NCI-H1092 treated with DMSO at 0.1 percent for 48 hours (cell line): ENCODE data around the gene FTO.

Source experiments
- DNase-seq: peaks from one replicate; lab custom pipeline; 2025; lab: John Stamatoyannopoulos, UW

The FTO gene

DNA sequence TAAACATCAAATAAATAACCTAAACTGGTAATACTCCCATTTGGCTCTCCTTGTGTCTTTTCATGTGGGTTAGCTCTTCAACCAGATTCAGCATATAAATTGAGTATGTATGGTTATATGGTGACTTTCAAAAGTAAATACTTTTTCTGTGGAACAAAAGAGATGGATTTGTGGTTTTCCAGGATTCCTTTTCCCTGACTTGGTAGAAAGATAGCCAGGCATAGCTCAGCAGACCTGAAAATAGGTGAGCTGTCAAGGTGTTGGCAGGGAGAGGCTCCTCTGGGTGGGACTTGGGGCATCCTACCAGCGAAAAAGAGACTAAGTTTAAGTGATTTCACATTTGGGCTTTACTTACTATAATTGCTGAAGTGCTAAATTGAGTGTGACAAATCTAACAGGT is 80.3 kb downstream of the FTO start:
- no peak for DNase-seq

DNA sequence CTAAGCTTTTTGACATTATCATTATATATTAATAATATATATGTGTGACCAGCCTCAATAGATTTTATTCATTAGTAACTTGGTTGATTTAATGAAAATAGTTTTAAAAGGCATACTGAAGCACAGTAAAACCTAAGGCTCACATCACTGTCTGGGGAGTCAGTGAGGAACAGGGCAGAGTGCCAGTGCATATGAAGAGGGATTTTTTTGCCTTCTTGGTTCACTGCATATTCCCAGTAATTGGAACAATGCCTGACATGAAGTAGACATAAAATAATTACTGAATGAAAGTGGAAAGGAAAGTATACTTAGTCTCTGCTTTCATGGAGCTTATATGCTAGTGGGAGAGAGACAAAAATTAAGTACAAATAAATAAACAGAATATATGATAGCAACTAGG is 81.1 kb downstream of the FTO start:
- DNase-seq, result peak; percentile 57

DNA sequence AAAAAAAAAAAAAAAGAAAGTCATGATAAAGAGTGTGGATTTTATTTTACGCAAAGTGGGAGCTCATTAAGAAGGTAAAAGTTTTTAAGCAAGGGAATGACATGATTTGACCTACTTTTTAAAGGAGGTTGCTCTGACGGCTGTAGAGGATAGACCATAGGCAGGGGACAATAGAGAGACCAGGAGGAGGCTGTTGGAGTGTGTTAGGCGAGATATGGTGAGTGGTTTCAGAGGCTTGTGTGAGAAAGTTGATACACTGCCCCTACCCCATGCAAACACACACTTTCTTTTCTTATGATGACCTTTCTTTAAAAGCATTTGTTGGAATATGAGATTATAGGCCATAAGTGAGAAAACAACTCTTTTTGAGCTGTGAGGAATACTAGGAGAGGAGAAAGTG is 82.0 kb downstream of the FTO start:
- DNase-seq, result no peak

DNA sequence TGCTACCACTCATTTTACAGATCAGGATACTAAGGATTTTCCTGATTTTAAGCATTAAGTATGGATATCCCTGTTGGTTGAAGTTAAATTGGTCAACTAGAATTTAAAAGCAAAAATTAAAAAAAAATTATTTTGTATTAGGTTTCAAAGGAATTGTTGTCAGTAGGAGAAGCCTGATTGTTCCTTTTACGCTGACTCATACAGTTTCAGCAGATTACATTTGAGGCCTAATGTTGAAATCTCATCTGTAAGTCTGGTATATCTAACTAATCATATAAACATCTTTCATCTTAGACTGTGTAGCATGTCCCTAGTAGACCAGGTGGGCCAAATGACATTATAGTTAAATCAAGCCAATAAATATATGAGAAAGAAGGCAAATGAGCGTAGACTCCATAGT is 83.5 kb downstream of the FTO start:
- no peak for DNase-seq

DNA sequence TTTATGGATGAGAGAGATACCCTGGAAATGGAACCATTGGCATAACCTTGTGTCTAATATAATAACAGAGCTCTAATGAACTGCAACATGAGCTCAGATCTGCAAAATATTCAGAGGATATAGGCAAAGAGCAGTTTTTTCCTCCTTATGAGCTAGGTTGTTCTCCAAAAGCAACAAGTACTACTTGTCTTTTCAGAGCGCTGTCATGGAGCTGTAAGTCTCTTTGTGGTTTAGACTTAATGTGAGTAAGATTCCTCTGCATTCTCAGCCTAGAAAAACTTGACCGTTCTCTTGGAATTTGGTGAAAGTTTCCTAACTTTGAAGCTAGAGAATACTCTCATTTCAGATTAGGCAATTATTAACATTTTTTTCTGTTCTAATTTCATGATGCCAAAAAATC is 85.2 kb downstream of the FTO start:
- no peak for DNase-seq

DNA sequence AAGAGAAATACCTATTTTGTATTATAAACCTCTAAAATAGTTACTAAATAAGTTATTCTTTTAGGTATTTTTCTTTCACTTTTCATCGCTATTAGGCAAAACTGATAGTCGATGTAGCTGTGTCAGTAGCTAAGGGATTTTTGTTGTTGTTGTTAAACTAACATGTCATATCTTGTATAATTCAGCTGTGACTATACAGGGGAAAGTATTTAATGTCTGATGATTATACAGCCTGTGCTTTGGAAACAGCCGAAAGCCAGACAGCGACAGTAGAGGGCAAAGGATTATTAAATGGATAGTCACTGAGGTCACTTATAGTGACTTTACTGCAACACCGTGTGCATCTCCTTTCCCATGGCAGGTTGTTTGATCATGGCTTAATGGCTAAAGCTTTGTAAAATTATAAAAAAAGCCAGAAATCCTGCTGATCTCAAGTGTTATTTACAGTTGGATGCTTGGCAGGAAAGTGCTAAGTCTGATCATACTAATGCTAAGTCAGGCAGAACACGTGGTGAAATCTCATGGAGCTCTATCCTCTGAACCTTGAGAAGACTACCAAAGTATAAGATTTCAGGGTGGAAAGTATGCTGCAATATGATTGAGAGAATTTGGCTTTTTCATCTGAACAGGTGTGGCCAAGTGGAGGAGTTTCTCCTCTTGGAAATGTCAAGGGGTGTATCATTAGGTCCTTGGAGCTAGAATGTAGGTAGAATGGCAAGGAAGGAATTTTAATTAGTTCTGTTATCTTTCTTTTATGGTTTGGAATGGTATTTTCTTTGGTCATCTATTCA is 88.4 kb downstream of the FTO start:
- DNase-seq, result no peak

DNA sequence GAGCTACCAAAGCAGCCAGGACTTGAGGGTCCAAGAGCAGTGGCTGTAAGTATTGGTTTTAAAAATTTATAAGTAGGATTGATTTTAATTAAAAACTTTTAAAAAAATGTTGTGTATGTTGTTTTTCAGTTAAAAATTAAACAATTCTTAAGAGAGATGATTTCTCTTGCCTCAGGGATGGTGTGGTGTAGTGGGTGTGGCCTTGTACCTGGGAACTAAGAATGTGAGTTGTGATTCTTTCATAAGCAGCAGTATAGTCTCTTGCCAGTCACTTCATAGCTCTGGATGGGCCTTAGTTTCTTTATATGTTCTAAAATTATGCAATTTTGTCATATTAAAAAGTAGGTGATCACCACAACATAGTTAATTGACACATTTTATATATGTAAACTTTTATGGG is 99.5 kb downstream of the FTO start:
- DNase-seq, result no peak

DNA sequence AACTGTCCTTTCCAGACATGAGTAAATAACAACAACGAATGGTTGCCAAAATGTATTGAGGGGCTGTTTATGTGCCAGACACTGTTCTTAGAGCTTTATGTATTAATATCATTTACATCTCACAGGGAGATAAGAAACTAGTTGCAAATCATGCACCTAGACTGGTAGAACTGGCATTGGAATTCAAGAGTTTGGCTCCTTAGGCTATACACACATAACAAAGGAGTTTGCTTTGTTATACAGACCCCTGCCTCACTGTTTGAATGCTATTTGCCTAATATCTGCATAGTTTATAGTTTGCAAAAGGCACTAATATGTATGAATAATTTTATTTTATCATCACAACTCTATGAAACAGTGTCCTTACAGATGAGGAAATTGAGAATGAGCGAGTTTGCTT is 100.0 kb downstream of the FTO start:
- no peak for DNase-seq

DNA sequence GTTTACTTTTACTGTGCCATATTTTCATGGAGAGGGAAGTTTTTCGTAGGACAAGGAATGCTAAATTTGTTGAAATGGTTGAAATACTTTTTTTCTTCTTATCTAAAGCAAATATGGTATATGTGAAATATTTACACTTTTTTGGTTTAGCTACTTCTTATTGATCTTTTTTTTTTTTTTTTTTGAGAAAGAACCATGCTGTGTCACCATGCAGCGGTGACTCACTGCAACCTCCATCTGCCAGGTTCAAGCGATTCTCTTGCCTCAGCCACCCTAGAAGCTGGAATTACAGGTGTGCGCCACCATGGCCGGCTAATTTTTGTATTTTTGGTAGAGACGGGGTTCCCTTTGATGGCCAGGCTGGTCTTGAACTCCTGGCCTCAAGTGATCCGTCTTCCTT is 100.5 kb downstream of the FTO start:
- DNase-seq, result no peak

DNA sequence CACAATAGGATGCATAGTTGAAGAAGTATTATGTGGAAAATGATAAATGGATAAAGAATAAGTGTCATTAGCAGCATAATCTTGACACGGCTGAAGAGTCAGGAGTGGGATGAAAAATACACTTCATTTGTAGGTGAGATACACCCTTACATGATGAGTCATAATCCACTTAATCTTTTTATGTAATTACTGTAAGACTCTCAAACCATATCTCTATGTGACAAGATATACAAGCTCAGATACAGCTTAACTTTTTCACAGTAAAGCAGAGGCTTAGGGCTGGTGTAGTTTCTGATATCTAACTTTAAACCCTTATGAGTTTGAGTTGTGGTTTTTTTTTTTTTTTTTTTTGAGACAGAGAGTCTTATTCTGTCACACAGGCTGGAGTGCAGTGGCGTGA is 101.2 kb downstream of the FTO start:
- no peak for DNase-seq

DNA sequence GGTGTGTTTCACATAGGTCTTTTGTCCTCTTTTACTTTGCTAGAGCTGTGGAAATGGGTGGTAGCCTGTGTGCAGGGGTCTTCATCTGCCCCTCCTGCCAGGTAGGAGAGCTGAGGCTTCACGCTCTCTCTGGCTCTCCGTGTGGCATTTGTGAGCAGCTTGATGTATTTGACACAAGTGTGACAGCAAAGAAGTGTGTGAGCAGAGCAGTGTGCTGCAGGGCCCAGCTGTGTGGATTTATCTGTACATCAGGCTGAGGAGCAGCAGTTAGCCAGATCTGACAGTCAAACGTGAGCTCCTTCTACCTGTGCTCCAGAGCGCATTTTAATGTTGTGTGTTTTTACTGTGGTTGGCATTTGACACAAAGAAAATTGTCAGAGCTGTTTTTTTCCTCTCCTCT is 101.8 kb downstream of the FTO start:
- no peak for DNase-seq

DNA sequence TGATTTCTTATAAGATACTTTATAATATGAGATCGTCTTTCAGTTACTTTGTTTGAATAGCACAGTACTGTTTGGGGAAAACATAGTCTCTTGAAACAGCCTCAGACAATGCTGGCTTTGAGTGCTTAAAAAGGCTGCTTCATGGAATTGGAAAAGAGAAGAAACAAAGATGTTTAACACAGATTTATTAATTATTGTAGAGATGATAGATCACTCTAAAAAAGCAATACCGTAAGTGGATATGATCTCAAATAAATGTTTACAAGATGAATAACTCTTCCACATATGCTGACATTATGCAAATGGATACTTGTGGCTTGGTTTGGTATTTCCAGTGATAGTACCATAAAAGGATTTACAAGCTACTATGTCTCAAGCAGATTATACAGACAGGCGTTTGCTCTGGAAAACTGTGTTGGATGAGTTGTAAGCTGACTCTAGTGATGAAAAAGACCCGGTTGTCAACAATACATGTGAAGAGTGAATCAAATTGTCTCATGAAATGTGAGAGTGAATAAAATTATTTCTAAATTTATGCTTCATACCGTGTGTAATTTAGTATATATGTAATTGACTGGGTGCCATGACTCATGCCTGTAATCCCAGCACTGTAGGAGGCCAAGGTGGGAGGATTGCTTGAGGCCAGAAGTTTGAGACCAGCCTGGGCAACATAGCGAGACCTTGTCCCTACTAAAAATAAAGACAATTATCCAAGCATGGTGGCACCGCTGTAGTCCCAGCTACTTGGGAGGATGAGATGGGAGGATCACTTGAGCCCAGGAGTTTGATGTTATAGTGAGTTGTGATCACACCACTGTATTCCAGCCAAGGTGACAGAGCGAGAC is 105.4 kb downstream of the FTO start:
- no peak for DNase-seq

DNA sequence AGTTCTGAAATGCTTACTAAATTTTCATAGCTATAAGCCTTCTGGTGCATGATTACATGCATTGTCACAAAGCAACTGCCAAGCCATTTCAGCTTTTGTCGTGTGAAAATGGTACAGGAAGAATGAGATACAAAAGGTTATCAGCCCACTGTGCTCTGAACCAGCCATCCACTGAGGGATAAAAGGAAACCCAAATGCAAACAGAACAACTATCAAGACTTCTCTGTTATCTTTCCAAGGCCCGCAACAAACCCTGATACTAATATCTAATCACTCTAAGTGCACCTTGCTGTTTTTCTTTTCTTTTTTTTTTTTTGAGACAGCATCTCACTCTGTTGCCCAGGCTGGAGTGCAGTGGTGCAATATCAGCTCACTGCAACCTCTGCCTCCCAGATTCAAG is 109.0 kb downstream of the FTO start:
- DNase-seq, result no peak

DNA sequence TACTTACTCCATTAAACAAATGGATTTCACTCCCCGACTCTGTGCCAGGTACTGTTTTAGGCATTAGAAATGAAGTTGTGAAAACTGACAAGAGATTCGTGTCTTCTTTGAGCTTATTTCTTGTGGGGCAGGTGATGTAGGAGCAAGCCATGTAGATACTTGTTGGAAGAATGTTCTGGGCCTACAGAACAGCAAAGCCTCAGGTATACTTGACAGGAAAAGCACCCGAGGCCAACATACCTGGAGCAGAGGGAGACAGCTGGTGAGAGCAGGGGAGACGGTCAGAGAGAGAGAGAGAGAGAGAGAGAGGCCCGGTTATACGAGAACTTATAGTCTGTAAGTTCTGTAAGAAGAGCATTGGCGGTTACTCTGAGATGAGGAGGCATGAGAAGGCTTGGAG is 110.8 kb downstream of the FTO start:
- no peak for DNase-seq

DNA sequence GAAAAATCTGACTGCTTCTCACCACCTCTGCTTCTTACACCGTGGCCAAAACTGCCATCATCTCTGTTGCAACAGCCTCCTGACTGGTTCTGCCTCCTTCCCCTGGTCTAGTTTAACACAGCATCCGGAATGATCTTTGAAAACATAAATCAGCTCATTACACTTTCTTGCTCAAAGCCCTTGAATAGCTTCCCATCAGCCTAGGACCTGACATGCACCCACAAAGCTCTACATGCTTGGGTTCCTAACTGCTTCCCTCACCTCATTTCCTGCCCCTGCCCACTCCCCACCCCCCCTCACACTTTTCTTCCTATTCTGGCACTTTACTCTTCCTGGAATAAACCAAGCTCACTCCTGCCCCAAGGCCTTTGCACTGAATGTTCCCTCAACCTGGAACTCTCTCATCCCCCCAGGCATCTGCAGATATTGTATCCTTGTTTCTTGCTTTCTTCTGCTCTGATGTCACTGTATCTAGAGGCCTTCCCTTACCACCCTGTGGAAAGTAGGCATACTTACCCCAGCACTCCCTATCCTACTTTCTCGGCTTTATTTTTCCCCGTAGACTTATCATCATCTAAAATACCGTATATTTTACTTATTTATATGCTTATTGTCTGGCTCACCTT is 112.4 kb downstream of the FTO start:
- DNase-seq, result no peak

DNA sequence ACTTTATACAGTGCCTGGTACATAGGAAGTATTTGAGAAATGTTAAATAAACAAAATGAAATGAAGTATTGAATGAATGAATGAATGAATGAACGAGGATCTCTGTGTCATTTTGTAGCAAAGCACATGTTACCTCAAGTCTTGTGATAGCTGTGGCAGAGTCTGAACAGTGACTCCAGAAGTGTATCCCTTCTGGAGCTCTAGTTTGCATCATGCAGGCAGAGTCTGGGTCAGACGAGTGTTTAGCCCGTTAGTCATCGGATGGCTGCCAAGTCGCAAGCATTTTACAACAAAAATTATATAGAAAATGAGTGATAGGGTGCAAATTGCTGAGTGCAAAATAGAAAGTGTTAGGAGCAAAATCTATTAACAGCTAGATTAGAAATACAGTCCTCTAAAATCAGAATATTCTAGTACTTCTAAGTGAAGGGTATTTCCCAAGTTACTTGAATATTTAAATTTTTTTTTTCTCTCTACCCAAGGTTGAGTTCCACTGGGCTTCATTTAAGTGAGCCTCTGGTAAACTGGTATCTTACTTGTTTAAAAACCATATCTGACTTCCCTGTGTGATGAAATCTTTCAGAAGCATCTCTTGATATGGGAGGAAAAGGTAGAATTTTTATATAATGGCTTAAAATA is 113.3 kb downstream of the FTO start:
- DNase-seq, result no peak

DNA sequence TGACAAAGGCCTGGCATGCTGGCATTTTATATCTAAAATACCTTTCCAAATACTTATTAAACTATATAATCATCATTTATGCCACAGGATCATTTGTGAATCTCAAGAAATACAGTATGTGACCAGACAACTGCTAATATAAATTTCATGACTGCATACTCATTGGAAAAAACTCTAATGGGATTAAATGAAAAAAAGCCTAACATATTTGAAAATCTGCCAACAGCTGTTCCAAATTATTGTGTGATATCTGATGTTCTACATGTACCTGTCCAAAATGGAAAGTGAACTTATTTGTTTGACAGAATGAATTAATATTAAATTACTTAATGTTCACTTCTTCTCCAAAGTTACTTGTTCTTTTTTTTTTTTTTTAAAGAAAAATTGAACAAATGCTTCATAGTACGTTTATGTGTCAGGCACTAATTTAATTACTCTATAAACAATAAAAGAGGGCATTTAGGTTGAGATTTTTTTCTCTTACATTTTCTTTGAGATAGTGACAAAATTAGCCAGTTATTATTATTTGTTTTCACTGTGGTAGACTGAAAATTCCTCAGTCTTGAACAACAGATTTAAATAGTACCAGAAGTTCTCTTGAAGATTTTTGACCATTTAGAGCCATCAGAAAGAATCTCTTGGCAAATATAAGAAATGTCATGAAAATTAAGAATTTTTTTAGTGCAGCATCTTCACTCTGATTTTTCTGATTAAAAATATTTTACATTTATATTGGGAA is 114.0 kb downstream of the FTO start:
- DNase-seq, result no peak

DNA sequence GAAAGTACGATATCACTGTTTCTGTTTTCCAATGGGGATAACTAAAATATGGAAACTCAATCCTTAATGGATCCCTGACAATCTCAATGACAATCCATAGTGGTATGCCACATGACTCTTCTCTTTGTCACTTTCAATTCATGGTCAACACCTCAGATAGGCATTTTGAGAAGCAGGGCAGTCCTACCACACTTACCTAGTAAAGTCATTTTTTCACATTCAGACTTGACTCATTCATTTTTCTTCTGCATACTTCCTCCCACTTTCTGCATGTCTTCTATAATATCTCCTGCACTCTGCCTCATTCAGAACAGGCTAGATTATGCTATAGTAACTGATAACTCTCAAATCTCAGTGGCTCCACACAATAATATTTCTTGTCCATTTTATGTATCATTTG is 117.5 kb downstream of the FTO start:
- DNase-seq, result no peak

DNA sequence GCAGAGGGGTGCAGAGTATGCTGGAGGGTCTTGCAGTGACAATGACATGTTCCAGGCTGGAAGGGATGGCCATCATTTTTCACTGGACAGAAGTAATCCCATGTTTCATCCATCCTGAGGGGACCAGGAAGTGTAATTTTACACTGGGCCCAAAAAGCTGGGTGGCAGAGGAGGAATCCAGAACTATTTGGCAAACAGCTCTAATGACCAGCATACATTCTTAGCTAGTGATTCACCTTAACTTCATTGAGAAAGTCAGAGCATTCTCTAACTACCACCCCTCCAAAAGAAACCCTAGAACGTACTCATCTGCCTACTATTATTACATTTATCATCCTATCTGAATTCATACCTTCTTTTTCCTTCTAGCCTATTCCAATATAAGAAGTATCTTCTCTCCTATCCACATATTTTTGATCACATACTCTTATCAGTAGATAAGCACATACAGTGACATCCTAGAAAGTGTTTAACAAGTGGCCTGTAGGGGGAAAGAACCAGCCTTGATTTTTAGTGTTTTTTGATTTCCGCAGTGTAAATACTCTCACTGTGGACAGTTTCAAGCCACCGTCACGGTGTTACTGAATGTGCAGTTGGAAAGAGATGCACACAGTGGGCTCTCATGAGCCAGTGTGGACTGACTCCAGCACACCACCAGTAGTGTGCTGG is 118.1 kb downstream of the FTO start:
- no peak for DNase-seq

DNA sequence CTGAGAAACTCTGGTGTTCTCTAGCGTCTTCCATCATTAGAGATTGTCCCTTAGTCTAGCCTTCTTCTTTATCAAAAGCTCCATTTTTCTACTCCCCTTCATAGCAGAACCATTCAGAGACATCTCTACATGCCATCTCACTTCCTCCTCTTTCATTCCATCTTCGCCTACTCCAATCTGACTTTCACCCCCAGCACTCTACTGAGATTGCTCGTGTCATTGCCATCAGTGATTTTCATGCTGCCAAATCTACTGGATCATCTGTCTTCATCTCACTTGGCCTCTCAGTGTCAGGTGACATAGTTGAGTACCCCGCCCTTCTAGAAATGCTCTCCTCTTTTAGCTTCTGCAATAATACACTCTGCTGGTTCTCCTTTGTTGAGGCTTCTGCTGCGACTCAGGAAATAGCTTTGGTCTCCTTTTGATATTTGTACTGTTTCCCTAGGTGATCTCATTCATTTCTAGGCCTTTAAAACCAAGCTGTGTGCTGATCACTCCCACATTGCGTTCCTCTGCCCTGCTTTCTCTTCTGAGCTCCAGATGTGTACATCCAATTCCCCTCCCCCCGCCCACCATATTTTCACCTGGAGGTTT is 119.1 kb downstream of the FTO start:
- no peak for DNase-seq

DNA sequence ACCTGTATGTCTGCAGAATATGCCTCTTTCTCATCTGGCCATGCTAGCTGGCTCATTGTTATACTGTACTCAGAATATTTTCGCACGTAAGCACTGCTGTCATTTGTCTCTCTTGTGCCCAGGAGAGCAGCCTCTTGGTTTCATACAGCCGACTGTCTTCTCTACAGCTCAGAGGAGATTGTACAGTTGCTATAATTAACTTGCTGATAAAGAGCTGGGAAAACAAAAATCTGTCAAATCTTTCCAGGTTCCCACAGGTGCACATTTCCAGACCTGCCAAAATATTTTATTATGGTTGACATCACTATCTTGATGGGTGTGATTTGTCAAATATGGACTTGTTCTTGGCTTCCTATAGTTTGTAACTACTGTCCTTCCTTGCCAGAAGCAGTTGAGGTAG is 122.7 kb downstream of the FTO start:
- DNase-seq, result no peak
